Measurements from ENCODE around the gene COL6A3.

- TF ChIP-seq CTCF (IDR thresholded peaks at IDR 0.05) (no peak), POLR2A (IDR thresholded peaks at IDR 0.05) (no peak)
These were observed 11.4 kb upstream of the COL6A3 start for GRCh38 chr2:237425320-237425719.
